KMS-11 (cell line): ENCODE measurements around the gene SLC25A39.

ENCODE experiments used
- H2AFZ ChIP-seq: fragments of 200-600 bp; sonication (generic); 2 replicates; pipeline ENCODE4 v1.6.1; 2016; ENCODE audit warnings: antibody characterized with exemption, mixed run types, low read depth
- H3K27ac ChIP-seq: fragments of 200-600 bp; sonication (generic); 2 replicates; pipeline ENCODE4 v1.6.1; 2016; ENCODE audit warnings: mild to moderate bottlenecking, mixed run types
- H3K27me3 ChIP-seq: fragments of 200-600 bp; sonication (generic); 2 replicates; pipeline ENCODE4 v1.6.1; 2017; ENCODE audit warnings: mild to moderate bottlenecking, low read depth, mixed run types, moderate library complexity; ENCODE audit not compliant: insufficient read depth
- H3K36me3 ChIP-seq: fragments of 200-600 bp; sonication (generic); 2 replicates; pipeline ENCODE4 v1.6.1; 2017; ENCODE audit warnings: mild to moderate bottlenecking, mixed run types; ENCODE audit not compliant: insufficient read depth
- H3K4me1 ChIP-seq: fragments of 200-600 bp; sonication (generic); 2 replicates; pipeline ENCODE4 v1.6.1; 2016; ENCODE audit warnings: mild to moderate bottlenecking, low read depth, mixed run types; ENCODE audit not compliant: poor library complexity, severe bottlenecking
- H3K4me2 ChIP-seq: fragments of 200-600 bp; sonication (generic); 2 replicates; pipeline ENCODE4 v1.7.0; 2016; ENCODE audit warnings: mild to moderate bottlenecking, mixed run types
- H3K4me3 ChIP-seq: fragments of 200-600 bp; sonication (generic); IDR thresholded peaks from 2 replicates; pipeline ENCODE4 v1.6.1; 2017; ENCODE audit warnings: low read depth, low read length, mixed read lengths; ENCODE audit not compliant: insufficient read depth
- H3K79me2 ChIP-seq: fragments of 200-600 bp; sonication (generic); 2 replicates; pipeline ENCODE4 v1.6.1; 2016; ENCODE audit warnings: low read depth, mixed run types; ENCODE audit not compliant: insufficient read depth
- H3K9ac ChIP-seq: fragments of 200-600 bp; sonication (generic); 2 replicates; pipeline ENCODE4 v1.6.1; 2016; ENCODE audit warnings: mild to moderate bottlenecking, mixed run types
- H4K20me1 ChIP-seq: fragments of 200-600 bp; sonication (generic); 2 replicates; pipeline ENCODE4 v1.6.1; 2016; ENCODE audit warnings: mild to moderate bottlenecking, mixed run types; ENCODE audit not compliant: insufficient read depth
- CTCF ChIP-seq: fragments of 200-600 bp; sonication (generic); conservative IDR thresholded peaks from 2 replicates; pipeline ENCODE4 v1.6.1; 2017; ENCODE audit warnings: low read depth, mild to moderate bottlenecking, antibody characterized with exemption, low read length, moderate library complexity, mixed read lengths

The SLC25A39 gene

GRCh38 chr17:44359458-44360143 lies 35.0 kb upstream of the SLC25A39 start:
- Histone ChIP-seq H3K36me3 (no peaks in the 10 kb centered on the region), H3K79me2 (no peaks in the 10 kb centered on the region), H3K27me3 (peaks cover 5% of the 10 kb centered on the region; the same call in 1 of the 2 replicates), H3K4me3 (no peak overlapping the region), H2AFZ (no peak overlapping the region), H3K4me2 (no peak overlapping the region), H3K9ac (no peak overlapping the region), H3K27ac (no peak overlapping the region), H4K20me1 (no peaks in the 10 kb centered on the region), H3K4me1 (peaks cover 16% of the 10 kb centered on the region)
- TF ChIP-seq CTCF = no peak

GRCh38 chr17:44359006-44359405 lies 34.4 kb upstream of the SLC25A39 start:
- peaks cover 14% of the 10 kb centered on the region for H3K4me1 ChIP-seq
- no peak overlapping the region for H3K4me3 ChIP-seq
- H3K36me3 ChIP-seq = no peaks in the 10 kb centered on the region
- H3K79me2 ChIP-seq = no peaks in the 10 kb centered on the region
- H2AFZ ChIP-seq = no peak overlapping the region
- no peak overlapping the region for H3K27ac ChIP-seq
- H3K27me3 ChIP-seq = no peaks in the 10 kb centered on the region
- H3K4me2 ChIP-seq = no peak overlapping the region
- no peaks in the 10 kb centered on the region for H4K20me1 ChIP-seq
- TF ChIP-seq CTCF = no peak
- no peak overlapping the region for H3K9ac ChIP-seq

GRCh38 chr17:44358066-44358465 lies 33.4 kb upstream of the SLC25A39 start:
- H4K20me1 ChIP-seq = no peaks in the 10 kb centered on the region
- H3K27ac ChIP-seq = no peak overlapping the region
- H3K36me3 ChIP-seq = no peaks in the 10 kb centered on the region
- H3K27me3 ChIP-seq = no peaks in the 10 kb centered on the region
- H3K4me1 ChIP-seq = peaks cover 13% of the 10 kb centered on the region
- no peak overlapping the region for H3K4me3 ChIP-seq
- TF ChIP-seq CTCF = no peak
- no peak overlapping the region for H3K4me2 ChIP-seq
- H3K79me2 ChIP-seq = no peaks in the 10 kb centered on the region
- no peak overlapping the region for H3K9ac ChIP-seq
- no peak overlapping the region for H2AFZ ChIP-seq

- Histone ChIP-seq H3K27ac (no peak overlapping the region), H3K4me3 (no peak overlapping the region), H3K36me3 (no peaks in the 10 kb centered on the region), H3K79me2 (no peaks in the 10 kb centered on the region), H3K9ac (no peak overlapping the region), H2AFZ (no peak overlapping the region), H4K20me1 (no peaks in the 10 kb centered on the region), H3K27me3 (no peaks in the 10 kb centered on the region), H3K4me1 (peaks cover 6% of the 10 kb centered on the region), H3K4me2 (no peak overlapping the region)
- TF ChIP-seq CTCF = no peak
Measured at GRCh38 chr17:44356241-44356640, 31.6 kb upstream of the SLC25A39 start.
